H1 (cell line): ENCODE results near the gene TNFRSF14. TPM values are rescaled to one million over a fixed set of nuclear protein-coding genes. Genes with fewer than 3 reads are reported as not detected.

Experiments used
- CTCF ChIA-PET: fragments of 300-600 bp; sonication (Branson Sonifier 250); formaldehyde crosslinking; loops from one replicate; lab custom pipeline; 2021; ENCODE audit not compliant: partially characterized antibody; lab: Charles Lee
- POLR2A ChIA-PET: fragments of 300-600 bp; sonication (Branson Sonifier 250); formaldehyde crosslinking; loops from one replicate; lab custom pipeline; 2021; ENCODE audit warnings: inconsistent platforms; ENCODE audit not compliant: partially characterized antibody; lab: Charles Lee
- DNase-seq, 2 experiments: peaks; one replicate each; pipeline versions ENCODE4 v3.0.0 to v3.0.0-alpha.2; 2010 to 2022; ENCODE audit warnings: low spot score in 2 of 2, low read depth in 1 of 2, mixed read lengths in 1 of 2
- FAIRE-seq: peaks from 2 replicates; lab custom pipeline; 2011; peaks lifted over from hg19 to GRCh38; lab: Jason Lieb, UNC
- H2AFZ ChIP-seq: 2 replicates; pipeline ENCODE4 v1.8.1; 2012; ENCODE audit warnings: low read length, inconsistent platforms
- H2AK5ac ChIP-seq: 2 replicates; pipeline ENCODE4 v1.6.1; 2013; ENCODE audit warnings: low read depth, low read length
- H2BK120ac ChIP-seq: replicated peaks from 2 replicates; pipeline ENCODE3; 2013; ENCODE audit warnings: low read depth, low read length, inconsistent platforms
- H2BK12ac ChIP-seq: 2 replicates; pipeline ENCODE4 v1.6.1; 2013; ENCODE audit warnings: low read depth, low read length
- H2BK15ac ChIP-seq: 2 replicates; pipeline ENCODE4 v1.6.1; 2013; ENCODE audit warnings: low read length
- H2BK20ac ChIP-seq: 2 replicates; pipeline ENCODE4 v1.6.1; 2013; ENCODE audit warnings: low read length
- H2BK5ac ChIP-seq: 2 replicates; pipeline ENCODE4 v1.6.1; 2013; ENCODE audit warnings: low read depth, low read length
- H3K14ac ChIP-seq: 2 replicates; pipeline ENCODE4 v1.6.1; 2013; ENCODE audit warnings: inconsistent platforms; ENCODE audit not compliant: insufficient read length
- H3K18ac ChIP-seq: 2 replicates; pipeline ENCODE4 v1.6.1; 2013; ENCODE audit warnings: low read length; ENCODE audit errors: extremely low read depth
- H3K23ac ChIP-seq: 2 replicates; pipeline ENCODE4 v1.6.1; 2013; ENCODE audit warnings: inconsistent platforms; ENCODE audit not compliant: insufficient read length
- H3K23me2 ChIP-seq: 2 replicates; pipeline ENCODE4 v1.6.1; 2013; ENCODE audit warnings: low read depth, low read length
- H3K27ac ChIP-seq: 2 replicates; pipeline ENCODE4 v1.6.1; 2011; ENCODE audit warnings: low read depth, low read length, inconsistent platforms
- H3K27me3 ChIP-seq, 4 experiments: replicated peaks in 1 of 4; 1 replicate in 1 of 4; 2 replicates in 3 of 4; pipeline versions ENCODE4 v1.6.1 to v1.8.1; 2011 to 2013; ENCODE audit warnings: low read length in 3 of 4, mild to moderate bottlenecking in 3 of 4, inconsistent platforms in 2 of 4, mixed read lengths in 2 of 4, moderate library complexity in 1 of 4; ENCODE audit not compliant: control insufficient read depth in 3 of 4, insufficient read depth in 3 of 4; ENCODE audit errors: extremely low read depth in 1 of 4
- H3K36me3 ChIP-seq, 4 experiments: 2 replicates each; pipeline versions ENCODE4 v1.6.1 to v1.8.1; 2011 to 2013; ENCODE audit warnings: mild to moderate bottlenecking in 4 of 4, low read length in 3 of 4, moderate library complexity in 2 of 4, control low read depth in 1 of 4, inconsistent platforms in 1 of 4; ENCODE audit not compliant: insufficient read depth in 4 of 4, control insufficient read depth in 2 of 4
- H3K4ac ChIP-seq: replicated peaks from 2 replicates; pipeline ENCODE3; 2013; ENCODE audit warnings: low read length, low read depth, mixed read lengths, inconsistent platforms; ENCODE audit not compliant: insufficient read length
- H3K4me1 ChIP-seq, 4 experiments: replicated peaks in 1 of 4; 1 replicate in 1 of 4; 2 replicates in 3 of 4; pipeline versions ENCODE4 v1.6.1 to v1.8.1; 2011 to 2013; ENCODE audit warnings: low read length in 3 of 4, inconsistent platforms in 2 of 4, mixed read lengths in 1 of 4; ENCODE audit not compliant: insufficient read depth in 4 of 4, control insufficient read depth in 3 of 4
- H3K4me2 ChIP-seq, 2 experiments: 2 replicates each; pipeline versions ENCODE4 v1.6.1 to v1.8.1; 2011 to 2013; ENCODE audit warnings: low read depth in 2 of 2, low read length in 2 of 2, control low read depth in 1 of 2, inconsistent platforms in 1 of 2, mild to moderate bottlenecking in 1 of 2; ENCODE audit not compliant: insufficient read depth in 1 of 2
- H3K4me3 ChIP-seq, 4 experiments: fragments of 200-600, 300-600 bp in 1 of 4; sonication (generic), shearing (Covaris generic), sonication (Bioruptor Twin) in 1 of 4; 2 replicates each; pipeline versions ENCODE4 v1.5.1 to v1.8.1; 2011 to 2016; ENCODE audit warnings: low read length in 4 of 4, low read depth in 3 of 4, control low read depth in 2 of 4, inconsistent platforms in 2 of 4, mild to moderate bottlenecking in 2 of 4, mixed read lengths in 1 of 4, moderate library complexity in 1 of 4; ENCODE audit not compliant: insufficient read depth in 2 of 4; ENCODE audit errors: extremely low read depth in 1 of 4
- H3K56ac ChIP-seq: replicated peaks from 2 replicates; pipeline ENCODE3; 2013; ENCODE audit warnings: low read depth, mild to moderate bottlenecking, mixed read lengths, low read length, inconsistent platforms; ENCODE audit not compliant: insufficient read length
- H3K79me1 ChIP-seq: 2 replicates; pipeline ENCODE4 v1.6.1; 2013; ENCODE audit warnings: low read depth, low read length, control low read depth
- H3K79me2 ChIP-seq, 2 experiments: 2 replicates each; pipeline versions ENCODE4 v1.6.1 to v1.8.1; 2012 to 2013; ENCODE audit warnings: low read length in 2 of 2, mild to moderate bottlenecking in 2 of 2, inconsistent platforms in 1 of 2; ENCODE audit not compliant: insufficient read depth in 2 of 2, control insufficient read depth in 1 of 2
- H3K9ac ChIP-seq, 4 experiments: replicated peaks in 1 of 4; 1 replicate in 1 of 4; 2 replicates in 3 of 4; pipeline versions ENCODE4 v1.6.1 to v1.8.1; 2011 to 2013; ENCODE audit warnings: low read depth in 3 of 4, low read length in 3 of 4, control low read depth in 2 of 4, mild to moderate bottlenecking in 2 of 4, moderate library complexity in 2 of 4, inconsistent platforms in 1 of 4; ENCODE audit errors: extremely low read depth in 1 of 4
- H3K9me3 ChIP-seq, 2 experiments: 2 replicates each; pipeline versions ENCODE4 v1.6.1 to v1.8.1; 2012 to 2013; ENCODE audit warnings: mild to moderate bottlenecking in 2 of 2, moderate library complexity in 2 of 2, control low read depth in 1 of 2, inconsistent platforms in 1 of 2, low read depth in 1 of 2, low read length in 1 of 2, mixed read lengths in 1 of 2; ENCODE audit not compliant: insufficient read depth in 2 of 2
- H4K20me1 ChIP-seq, 2 experiments: replicated peaks in 1 of 2; 2 replicates each; pipeline versions ENCODE3 to v1.8.1; 2011 to 2013; ENCODE audit warnings: inconsistent platforms in 2 of 2, low read length in 2 of 2, mild to moderate bottlenecking in 1 of 2; ENCODE audit not compliant: insufficient read depth in 2 of 2, control insufficient read depth in 1 of 2
- H4K5ac ChIP-seq: 2 replicates; pipeline ENCODE4 v1.6.1; 2013; ENCODE audit warnings: low read length, low read depth, mixed read lengths, inconsistent platforms; ENCODE audit not compliant: insufficient read length
- H4K8ac ChIP-seq: 2 replicates; pipeline ENCODE4 v1.8.0; 2013; ENCODE audit warnings: mild to moderate bottlenecking, moderate library complexity, low read length, inconsistent platforms; ENCODE audit not compliant: insufficient read depth; ENCODE audit errors: extremely low read depth
- H4K91ac ChIP-seq: replicated peaks from 2 replicates; pipeline ENCODE3; 2013; ENCODE audit warnings: low read length, mixed read lengths, inconsistent platforms; ENCODE audit not compliant: insufficient read length
- CHD2 ChIP-seq: IDR thresholded peaks from 2 replicates; pipeline ENCODE4 v1.6.1; 2012; ENCODE audit warnings: low read length, improper control_type of control experiment
- FOSL1 ChIP-seq: IDR thresholded peaks from 2 replicates; pipeline ENCODE4 v1.6.1; 2011; ENCODE audit warnings: mild to moderate bottlenecking, low read depth, low read length, moderate library complexity; ENCODE audit not compliant: insufficient read depth
- HDAC6 ChIP-seq: IDR thresholded peaks from one replicate; pipeline ENCODE4 v1.7.1; 2012; ENCODE audit warnings: low read depth, mild to moderate bottlenecking, inconsistent platforms, low read length, moderate library complexity
- KDM4A ChIP-seq: IDR thresholded peaks from one replicate; pipeline ENCODE4 v1.7.1; 2012; ENCODE audit warnings: low read depth, mild to moderate bottlenecking, moderate library complexity, low read length, inconsistent platforms; ENCODE audit not compliant: severe bottlenecking
- SP2 ChIP-seq: IDR thresholded peaks from 2 replicates; pipeline ENCODE4 v1.6.1; 2012; ENCODE audit warnings: mild to moderate bottlenecking, low read length, inconsistent platforms
- SP4 ChIP-seq: IDR thresholded peaks from 2 replicates; pipeline ENCODE4 v1.6.1; 2012; ENCODE audit warnings: low read length, inconsistent platforms
- WGBS, 2 experiments: shearing (Covaris generic) in 1 of 2; methylation state at CpG; one replicate each; pipeline versions ENCODE4 v1.1.6 to v1.1.7; 2013 to 2015; ENCODE audit warnings: low lambda C conversion rate in 2 of 2, mixed read lengths in 2 of 2, inconsistent platforms in 1 of 2, low coverage in 1 of 2, missing lambda C conversion rate in 1 of 2; ENCODE audit not compliant: insufficient replicate concordance in 2 of 2, insufficient coverage in 1 of 2, insufficient read length in 1 of 2; ENCODE audit errors: extremely low coverage in 1 of 2, missing lambda C conversion rate in 1 of 2; 5-methylcytosine and 5-hydroxymethylcytosine counted together
- polyA plus RNA-seq, 7 experiments: library from polyadenylated mRNA; depleted of rRNA in 3 of 7; stranded (reverse) in 5 of 7; unstranded in 2 of 7; fragments of >200 nt in 5 of 7; fragments of 200-250 nt in 2 of 7; gene quantifications; 1 replicate in 5 of 7; 2 replicates in 1 of 7; 4 replicates in 1 of 7; pipeline versions ENCODE4 v1.2.1 to v1.2.3, GENCODE V29; 2011 to 2013; ENCODE audit warnings: missing spikeins in 2 of 7, mixed read lengths in 2 of 7
- total RNA-seq: library from RNA; stranded (reverse); fragmentation: NEBNext Ultra II Directional; extraction: Animal tissue kit (Norgen Biotek cat#: 25700); gene quantifications from 2 replicates; pipeline ENCODE4 v1.2.1, GENCODE V29; 2021

Gene TNFRSF14
- total and polyA plus RNA-seq, 2 of the 8 experiments (the other 6 are each of a cell fraction or from before 2014, with no cell fraction given): 0.36 to 0.50 TPM

DNA sequence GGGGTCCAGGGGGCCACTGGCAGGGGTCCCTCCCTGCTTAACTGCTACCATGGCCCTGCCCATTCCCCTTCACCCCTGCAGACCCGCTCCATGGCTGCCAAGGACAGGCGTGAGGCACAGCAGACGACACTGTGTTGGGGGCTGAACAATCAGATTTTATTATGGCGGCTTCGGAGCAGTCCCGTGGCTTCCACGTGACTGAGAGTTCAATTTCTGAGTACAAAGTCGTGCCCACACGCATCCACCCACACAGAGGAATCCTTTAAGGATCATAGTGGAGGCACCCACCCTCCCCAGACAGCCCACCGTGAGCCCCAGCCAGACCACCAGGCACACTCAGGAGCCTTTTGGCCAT, 27.6 kb upstream of the TNFRSF14 start:
- Histone ChIP-seq H2BK5ac (no peak overlapping the region), H2BK120ac (no peak overlapping the region), H3K27ac (no peak overlapping the region), H2AK5ac (no peak overlapping the region), H3K56ac (no peak overlapping the region)
- TF ChIP-seq FOSL1 (no peak), SP2 (no peak), SP4 (no peak), CHD2 (no peak), KDM4A (peak; percentile 16), HDAC6 (no peak)
- TF ChIP-seq, all 59 proteins: peak for 1
- Histone ChIP-seq H2BK20ac (0 out of 2 replicates have a peak overlapping the region, but pooled peaks have one; percentile 18), H3K4ac (peak overlapping the region; percentile 67), H3K4me3 (peak overlapping the region in 1 of 4 experiments; percentile 52; a peak in 1 of 8 replicates), H3K9ac (no peak overlapping the region), H3K4me1 (peaks cover 0 to 38% (median 20%) of the 10 kb centered on the region in 4 experiments; a peak in 6 of 7 replicates), H3K14ac (no peak overlapping the region), H3K23me2 (peaks cover 7% of the 10 kb centered on the region; the same call in 1 of the 2 replicates), H4K91ac (no peak overlapping the region), H2BK15ac (no peak overlapping the region), H3K79me2 (peaks cover 10 to 24% of the 10 kb centered on the region in 2 experiments), H3K18ac (no peak overlapping the region; the same call in 1 of the 2 replicates), H3K79me1 (peaks cover 17% of the 10 kb centered on the region), H3K23ac (no peak overlapping the region), H3K4me2 (peak overlapping the region; percentile 53 to 89; a peak in 3 of 4 replicates), H2BK12ac (0 out of 2 replicates have a peak overlapping the region, but pooled peaks have one; percentile 27), H2AFZ (no peak overlapping the region), H4K20me1 (peaks cover 19 to 34% of the 10 kb centered on the region in 2 experiments), H4K5ac (no peak overlapping the region), H3K9me3 (no peaks in the 10 kb centered on the region), H3K36me3 (no peaks in the 10 kb centered on the region), H4K8ac (no peak overlapping the region), H3K27me3 (peaks cover 30 to 69% (median 63%) of the 10 kb centered on the region in 4 experiments)
- no peak for DNase-seq
- WGBS, 2 experiments: 73% methylated on average over 9 of the region's 10 CpGs; no CpG with 5 or more reads in 1 of the 2 experiments
- no peak for FAIRE-seq
- POLR2A ChIA-PET: interaction anchor here (0.9 to 1.4 kb wide), 3 partner anchors 24 to 57 kb away, joined by 3 to 5 read pairs (median 4); no protein-coding TSS in a partner anchor
- CTCF ChIA-PET: interaction anchor here (0.6 to 2.0 kb wide), 6 partner anchors 10 to 98 kb away, joined by 3 to 11 read pairs (median 4); partner anchors contain the start of gene TNFRSF14
